ENCODE data around the gene KLHL21.

- TF ChIP-seq CTCF (IDR thresholded peaks at IDR 0.05 in 2 of 3, conservative IDR thresholded peaks at IDR 0.05 in 1 of 3; ENCODE audit: control insufficient read depth in 2 of 3, extremely low read depth in 1 of 3, insufficient read depth in 1 of 3, low read depth in 3 of 3, low read length in 3 of 3) (no peak), BHLHE40 (IDR thresholded peaks at IDR 0.05; ENCODE audit: borderline replicate concordance in 1 of 2, low read depth in 2 of 2, low read length in 1 of 2) (no peak), ESRRA (IDR thresholded peaks at IDR 0.05; ENCODE audit: low read length) (no peak), SIN3A (IDR thresholded peaks at IDR 0.05; ENCODE audit: low read depth, low read length) (no peak)
Observed at GRCh38 chr1:6545276-6546112, 57.2 kb downstream of the KLHL21 start.

Data from GM12878 (cell line).